ENCODE measurements around the gene KRT15. TPM values are rescaled to one million over a fixed set of nuclear protein-coding genes. Genes with fewer than 3 reads are reported as not detected.

KRT15 gene
- total and polyA plus RNA-seq, 2 experiments from 2014 or later, result 6.8 to 10.6 TPM

DNA sequence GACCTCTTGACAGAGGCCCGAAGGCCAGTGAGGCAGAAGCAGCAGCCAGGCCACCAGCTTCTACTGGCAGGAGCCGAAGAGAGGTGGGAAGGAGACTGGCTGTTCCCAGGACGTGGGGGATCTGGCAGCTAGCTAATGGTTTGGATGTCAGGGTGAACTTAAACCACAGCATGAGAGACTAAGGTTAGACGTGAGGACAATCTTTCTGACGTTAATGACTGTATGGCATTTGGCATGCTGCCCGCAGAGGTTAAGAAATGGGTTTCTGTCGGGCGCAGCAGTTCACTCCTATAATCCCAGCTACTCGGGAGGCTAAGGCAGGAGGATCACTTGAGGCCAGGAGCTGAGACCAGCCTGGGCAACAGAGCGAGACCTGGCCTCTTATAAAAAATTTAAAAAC, 7.0 kb downstream of the KRT15 start:
- no peaks in the 10 kb centered on the region for H3K79me2 ChIP-seq
- H3K27ac ChIP-seq, result no peak overlapping the region
- TF ChIP-seq EZH2 (IDR thresholded peaks at IDR 0.05; ENCODE audit: borderline replicate concordance), result no peak
- TF ChIP-seq EZH2phosphoT487 (IDR thresholded peaks at IDR 0.05; ENCODE audit: low read depth, severe bottlenecking, unreplicated experiment), result no peak
- TF ChIP-seq, protein P1, sequence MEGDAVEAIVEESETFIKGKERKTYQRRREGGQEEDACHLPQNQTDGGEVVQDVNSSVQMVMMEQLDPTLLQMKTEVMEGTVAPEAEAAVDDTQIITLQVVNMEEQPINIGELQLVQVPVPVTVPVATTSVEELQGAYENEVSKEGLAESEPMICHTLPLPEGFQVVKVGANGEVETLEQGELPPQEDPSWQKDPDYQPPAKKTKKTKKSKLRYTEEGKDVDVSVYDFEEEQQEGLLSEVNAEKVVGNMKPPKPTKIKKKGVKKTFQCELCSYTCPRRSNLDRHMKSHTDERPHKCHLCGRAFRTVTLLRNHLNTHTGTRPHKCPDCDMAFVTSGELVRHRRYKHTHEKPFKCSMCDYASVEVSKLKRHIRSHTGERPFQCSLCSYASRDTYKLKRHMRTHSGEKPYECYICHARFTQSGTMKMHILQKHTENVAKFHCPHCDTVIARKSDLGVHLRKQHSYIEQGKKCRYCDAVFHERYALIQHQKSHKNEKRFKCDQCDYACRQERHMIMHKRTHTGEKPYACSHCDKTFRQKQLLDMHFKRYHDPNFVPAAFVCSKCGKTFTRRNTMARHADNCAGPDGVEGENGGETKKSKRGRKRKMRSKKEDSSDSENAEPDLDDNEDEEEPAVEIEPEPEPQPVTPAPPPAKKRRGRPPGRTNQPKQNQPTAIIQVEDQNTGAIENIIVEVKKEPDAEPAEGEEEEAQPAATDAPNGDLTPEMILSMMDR (IDR thresholded peaks at IDR 0.05; ENCODE audit: poor library complexity), result no peak
- WGBS (ENCODE audit: low lambda C conversion rate, missing lambda C conversion rate), result 89% methylated on average over 10 of the region's 10 CpGs
- no peaks in the 10 kb centered on the region for H3K36me3 ChIP-seq (replicated peaks; ENCODE audit: insufficient read depth, low read depth)
- no peaks in the 10 kb centered on the region for H3K27me3 ChIP-seq
- H4K20me1 ChIP-seq (ENCODE audit: insufficient read depth, poor library complexity, severe bottlenecking), result no peaks in the 10 kb centered on the region
- H3K9me2 ChIP-seq (replicated peaks; ENCODE audit: insufficient read depth), result no peaks in the 10 kb centered on the region
- H3K4me2 ChIP-seq, result no peak overlapping the region
- H2AFZ ChIP-seq, result no peak overlapping the region
- peaks cover 21% of the 10 kb centered on the region for H3K4me1 ChIP-seq (ENCODE audit: insufficient read depth)
- H3K9me3 ChIP-seq (ENCODE audit: low read depth), result no peaks in the 10 kb centered on the region
- no peak for DNase-seq (ENCODE audit: low spot score)
- no peak overlapping the region for H3K4me3 ChIP-seq

DNA sequence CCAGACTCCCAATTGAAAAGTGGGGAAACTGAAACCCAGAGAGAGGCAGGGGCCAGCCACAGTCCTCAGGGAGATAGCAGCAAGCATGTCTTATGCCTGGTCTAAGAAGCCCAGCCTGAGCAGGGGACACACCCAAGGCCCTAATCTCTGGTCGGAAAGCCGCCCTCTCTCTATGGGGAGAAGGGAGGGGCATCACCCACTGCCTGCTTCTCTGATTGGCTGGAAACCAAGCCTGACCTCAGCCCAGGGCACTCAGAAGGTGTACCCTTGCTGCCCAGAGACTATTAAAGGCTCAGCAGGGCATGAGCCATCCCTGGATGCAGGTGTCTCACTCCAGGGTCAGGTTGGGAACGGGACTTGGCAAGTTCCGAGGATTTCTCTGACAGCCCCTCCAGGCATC, 7.6 kb downstream of the KRT15 start:
- DNase-seq (ENCODE audit: low spot score), result peak; percentile 63
- Histone ChIP-seq H2AFZ (no peak overlapping the region), H3K27me3 (no peaks in the 10 kb centered on the region), H3K79me2 (no peaks in the 10 kb centered on the region), H3K4me3 (no peak overlapping the region), H3K36me3 (replicated peaks; ENCODE audit: insufficient read depth, low read depth) (no peaks in the 10 kb centered on the region), H3K4me2 (peak overlapping the region; percentile 15), H3K9me2 (replicated peaks; ENCODE audit: insufficient read depth) (no peaks in the 10 kb centered on the region), H3K9me3 (ENCODE audit: low read depth) (no peaks in the 10 kb centered on the region), H4K20me1 (ENCODE audit: insufficient read depth, poor library complexity, severe bottlenecking) (no peaks in the 10 kb centered on the region), H3K27ac (peak overlapping the region; percentile 13), H3K4me1 (ENCODE audit: insufficient read depth) (peaks cover 27% of the 10 kb centered on the region)
- TF ChIP-seq, protein P1 (IDR thresholded peaks at IDR 0.05; ENCODE audit: poor library complexity), result no peak
- TF ChIP-seq EZH2 (IDR thresholded peaks at IDR 0.05; ENCODE audit: borderline replicate concordance), result no peak
- TF ChIP-seq EZH2phosphoT487 (IDR thresholded peaks at IDR 0.05; ENCODE audit: low read depth, severe bottlenecking, unreplicated experiment), result no peak
- WGBS (ENCODE audit: low lambda C conversion rate, missing lambda C conversion rate), result 50% methylated on average over 4 of the region's 4 CpGs

DNA sequence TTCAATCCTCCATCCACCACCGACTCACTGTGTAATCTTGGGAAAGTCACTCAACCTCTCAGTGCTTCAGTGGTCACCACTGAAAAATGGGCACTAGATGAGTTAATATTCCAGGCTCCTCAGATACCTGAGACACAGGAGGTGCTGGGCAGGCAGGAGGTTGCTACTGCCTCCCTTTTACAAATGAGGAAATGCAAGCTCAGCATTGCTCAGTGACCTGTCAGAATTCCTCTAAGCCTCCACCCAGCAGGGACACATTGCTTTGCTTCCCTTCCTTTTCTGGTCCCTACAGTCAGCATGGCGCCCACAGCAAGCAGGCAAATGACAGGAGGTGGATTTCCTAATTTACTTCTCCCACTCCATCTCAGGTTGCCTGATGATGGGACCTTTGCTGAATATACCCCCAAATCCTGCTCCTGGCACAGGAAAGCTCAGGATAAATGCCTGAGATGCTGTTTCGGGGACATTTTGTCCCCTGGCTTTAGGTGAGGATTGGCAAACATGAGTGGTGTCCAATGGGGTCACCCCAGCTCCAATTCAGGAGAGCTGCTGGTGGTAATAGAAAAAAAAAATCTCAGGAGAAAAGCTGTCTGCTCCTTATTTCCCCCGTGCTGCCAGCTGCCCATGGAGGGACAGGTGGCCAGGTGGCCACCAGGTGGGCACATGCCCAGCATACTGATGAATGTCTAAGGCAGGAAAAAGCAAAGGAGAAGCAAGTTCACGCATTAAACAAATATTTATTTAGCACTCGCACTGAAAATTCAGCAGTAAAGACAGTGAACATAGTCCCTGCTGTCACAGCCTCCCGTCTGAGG, 8.2 kb downstream of the KRT15 start:
- peak; percentile 48 for DNase-seq (ENCODE audit: low spot score)
- no peak overlapping the region for H3K4me3 ChIP-seq
- H3K36me3 ChIP-seq (replicated peaks; ENCODE audit: insufficient read depth, low read depth), result no peaks in the 10 kb centered on the region
- H3K27me3 ChIP-seq, result no peaks in the 10 kb centered on the region
- TF ChIP-seq EZH2 (IDR thresholded peaks at IDR 0.05; ENCODE audit: borderline replicate concordance), result no peak
- no peak for TF ChIP-seq EZH2phosphoT487 (IDR thresholded peaks at IDR 0.05; ENCODE audit: low read depth, severe bottlenecking, unreplicated experiment)
- TF ChIP-seq, protein P1 (IDR thresholded peaks at IDR 0.05; ENCODE audit: poor library complexity), result no peak
- no peaks in the 10 kb centered on the region for H3K9me2 ChIP-seq (replicated peaks; ENCODE audit: insufficient read depth)
- H3K79me2 ChIP-seq, result no peaks in the 10 kb centered on the region
- peaks cover 32% of the 10 kb centered on the region for H3K4me1 ChIP-seq (ENCODE audit: insufficient read depth)
- no peaks in the 10 kb centered on the region for H3K9me3 ChIP-seq (ENCODE audit: low read depth)
- peak overlapping the region; percentile 13 for H3K27ac ChIP-seq
- peak overlapping the region; percentile 15 for H3K4me2 ChIP-seq
- no peaks in the 10 kb centered on the region for H4K20me1 ChIP-seq (ENCODE audit: insufficient read depth, poor library complexity, severe bottlenecking)
- no peak overlapping the region for H2AFZ ChIP-seq
- 72% methylated on average over 7 of the region's 7 CpGs for WGBS (ENCODE audit: low lambda C conversion rate, missing lambda C conversion rate)
